ENCODE measurements around the gene FAM200B.

DNA sequence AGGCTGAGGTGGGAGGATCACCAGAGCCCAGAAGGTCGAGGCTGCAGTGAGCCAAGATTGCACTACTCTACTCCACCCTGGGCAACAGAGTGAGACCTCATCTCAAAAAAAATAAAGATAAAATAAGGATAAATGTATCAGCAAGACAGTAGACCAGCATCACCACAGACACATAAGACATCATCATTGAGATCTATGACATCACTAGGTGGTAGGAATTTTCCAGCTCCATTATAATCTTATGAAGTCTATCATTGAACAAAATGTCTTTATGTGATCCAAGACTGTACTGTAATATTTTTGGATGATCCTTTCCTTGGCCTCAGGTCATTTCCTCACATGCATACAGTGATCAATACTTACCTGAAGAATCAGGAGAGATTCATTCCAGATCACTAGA lies 8.3 kb upstream of the FAM200B start:
- no peak for TF ChIP-seq CTCF (IDR thresholded peaks at IDR 0.05)
- no peak for TF ChIP-seq POLR2A (IDR thresholded peaks at IDR 0.05; ENCODE audit: low read depth)
- no peak for TF ChIP-seq POLR2AphosphoS5 (IDR thresholded peaks at IDR 0.05)

Measured in esophagus muscularis mucosa (tissue), 3 donors.